HG03460 (cell line): ENCODE data around the gene IL1R2.

Experiments
- ATAC-seq: cut with Tn5 transposase; IDR thresholded peaks from one replicate; pipeline ENCODE4 v1.9.1; 2021; ENCODE audit not compliant: unreplicated experiment

Gene IL1R2, protein sequence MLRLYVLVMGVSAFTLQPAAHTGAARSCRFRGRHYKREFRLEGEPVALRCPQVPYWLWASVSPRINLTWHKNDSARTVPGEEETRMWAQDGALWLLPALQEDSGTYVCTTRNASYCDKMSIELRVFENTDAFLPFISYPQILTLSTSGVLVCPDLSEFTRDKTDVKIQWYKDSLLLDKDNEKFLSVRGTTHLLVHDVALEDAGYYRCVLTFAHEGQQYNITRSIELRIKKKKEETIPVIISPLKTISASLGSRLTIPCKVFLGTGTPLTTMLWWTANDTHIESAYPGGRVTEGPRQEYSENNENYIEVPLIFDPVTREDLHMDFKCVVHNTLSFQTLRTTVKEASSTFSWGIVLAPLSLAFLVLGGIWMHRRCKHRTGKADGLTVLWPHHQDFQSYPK

DNA sequence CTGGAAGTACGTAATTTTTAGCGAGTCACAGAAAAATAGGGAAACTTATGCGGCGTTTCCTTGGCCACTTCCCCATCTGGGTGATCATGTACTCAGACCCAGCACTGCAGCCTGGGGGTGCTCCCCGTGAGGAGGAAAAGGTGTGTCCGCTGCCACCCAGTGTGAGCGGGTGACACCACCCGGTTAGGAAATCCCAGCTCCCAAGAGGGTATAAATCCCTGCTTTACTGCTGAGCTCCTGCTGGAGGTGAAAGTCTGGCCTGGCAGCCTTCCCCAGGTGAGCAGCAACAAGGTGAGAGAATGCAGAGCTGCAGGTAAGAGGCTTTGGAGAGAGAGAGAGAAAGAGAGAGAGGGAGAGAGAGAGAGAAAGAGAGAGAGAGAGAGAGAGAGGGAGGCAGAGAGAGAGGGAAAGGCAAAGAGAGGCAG is at the start of gene IL1R2:
IL1R2 (plus strand) TSS at position 240 of the 425 bp plus-strand sequence. CDS start 16,616 bp downstream, outside the sequence.
- ATAC-seq, result no peak

DNA sequence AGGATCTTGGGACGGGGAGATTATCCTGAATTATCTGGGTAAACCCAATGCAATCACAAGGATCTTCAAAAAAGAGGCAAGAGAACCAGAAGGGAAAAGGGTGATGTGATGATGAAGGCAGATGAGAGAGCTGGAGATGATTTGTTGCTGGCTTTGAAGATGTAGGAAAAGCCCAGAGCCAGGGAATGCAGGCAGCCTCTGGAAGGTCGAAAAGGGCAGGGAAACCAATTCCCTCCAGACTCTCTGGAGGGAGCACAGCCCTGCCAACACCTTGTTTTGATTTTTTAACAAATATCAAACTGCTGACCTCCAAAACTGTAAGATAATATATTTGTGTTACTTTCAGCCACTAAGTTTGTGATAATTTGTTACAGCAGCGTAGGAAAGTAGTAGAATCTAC is 48.9 kb upstream of the IL1R2 start:
- no peak for ATAC-seq

DNA sequence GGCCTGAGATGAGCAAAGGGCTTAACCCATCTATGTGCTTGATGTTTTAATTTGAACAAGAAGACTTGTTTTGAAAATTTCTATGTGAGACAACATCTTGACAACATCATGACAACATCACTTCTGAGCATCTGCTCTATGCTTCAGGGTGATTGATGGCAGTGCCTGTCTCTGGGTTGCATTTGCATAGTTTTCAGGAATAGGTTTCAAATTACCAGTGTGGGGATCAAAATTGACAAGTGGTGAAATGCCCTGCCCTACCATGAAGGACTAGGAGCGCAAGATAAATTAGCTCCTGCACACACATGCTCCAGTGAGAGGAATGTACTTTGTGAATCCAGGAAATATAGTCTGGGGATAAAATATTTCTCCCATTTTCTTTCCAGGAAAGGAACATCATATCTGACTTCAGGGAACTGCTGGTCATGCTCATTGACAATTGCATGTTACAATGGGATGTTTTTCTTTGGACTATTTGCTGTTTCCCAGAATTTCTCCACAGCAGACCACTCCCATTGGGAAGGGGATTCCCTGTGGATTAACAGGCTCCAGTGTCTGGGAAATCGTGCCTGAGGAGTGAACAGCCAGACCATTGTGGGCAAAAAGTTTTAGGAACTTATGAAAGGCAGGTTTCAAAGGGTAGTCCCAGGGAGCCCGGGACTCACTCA is 45.3 kb upstream of the IL1R2 start:
- no peak for ATAC-seq

DNA sequence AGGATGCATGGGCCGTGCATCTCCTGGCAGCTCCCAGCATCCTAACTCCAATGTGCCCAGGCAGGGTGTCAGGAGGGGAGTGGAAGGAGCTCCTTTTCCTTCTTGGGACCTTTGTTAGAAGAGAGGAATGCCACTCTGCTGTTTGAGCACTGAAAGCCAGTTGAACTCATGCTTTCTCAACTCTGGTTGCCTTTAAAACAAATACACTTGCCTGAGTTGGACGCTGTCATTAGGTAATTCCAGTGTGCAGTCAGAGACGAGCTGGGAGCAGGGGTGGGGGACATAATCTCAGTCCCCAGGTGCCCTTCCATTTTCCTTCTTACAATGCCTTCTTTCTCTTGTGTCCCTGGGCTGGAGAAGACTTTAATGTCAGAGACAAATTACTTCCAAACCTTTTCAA is 44.4 kb upstream of the IL1R2 start:
- no peak for ATAC-seq

DNA sequence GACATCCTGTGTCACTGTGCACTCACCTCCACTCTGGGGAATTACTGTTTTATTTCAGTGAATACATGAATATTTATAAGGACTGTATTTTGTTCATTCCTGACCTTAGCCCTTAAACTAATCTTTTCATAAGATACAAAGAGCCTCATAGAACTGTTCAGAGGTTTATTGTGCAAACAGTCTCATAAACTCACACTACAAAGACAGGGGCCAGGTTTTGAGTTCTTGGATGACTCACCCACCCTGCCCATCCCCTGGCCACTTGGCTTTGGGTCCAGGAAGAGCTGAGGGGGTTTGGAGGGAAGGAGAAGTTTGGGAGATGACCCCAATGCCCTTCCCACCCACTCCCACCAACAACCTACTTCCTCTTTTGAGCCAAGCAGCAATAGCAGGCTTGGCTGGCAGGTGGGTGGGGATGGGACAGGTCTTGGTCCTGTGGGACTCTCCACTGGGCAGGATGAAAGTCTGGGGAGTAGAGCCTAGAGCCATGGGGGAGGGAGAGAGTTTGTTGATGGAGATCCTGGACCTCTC is 43.1 kb upstream of the IL1R2 start:
- ATAC-seq, result no peak

DNA sequence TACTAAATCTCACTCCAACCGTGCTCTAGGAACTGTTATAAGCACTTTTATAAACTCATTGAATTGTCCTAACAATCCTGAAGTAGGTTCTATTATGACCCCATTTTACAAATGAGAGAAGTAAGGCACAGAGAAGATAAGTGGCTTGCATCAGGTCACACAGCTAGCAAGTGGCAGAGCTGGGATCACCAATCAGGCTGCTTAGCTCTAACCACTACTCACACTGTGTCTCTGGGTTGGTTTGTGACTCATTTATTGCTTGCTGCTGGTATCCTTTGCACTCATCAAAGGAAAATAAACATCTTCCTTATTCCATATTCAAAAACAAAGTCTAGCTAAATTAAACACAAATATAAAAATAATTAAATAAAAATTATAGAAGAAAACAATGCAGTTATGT is 42.5 kb upstream of the IL1R2 start:
- no peak for ATAC-seq

DNA sequence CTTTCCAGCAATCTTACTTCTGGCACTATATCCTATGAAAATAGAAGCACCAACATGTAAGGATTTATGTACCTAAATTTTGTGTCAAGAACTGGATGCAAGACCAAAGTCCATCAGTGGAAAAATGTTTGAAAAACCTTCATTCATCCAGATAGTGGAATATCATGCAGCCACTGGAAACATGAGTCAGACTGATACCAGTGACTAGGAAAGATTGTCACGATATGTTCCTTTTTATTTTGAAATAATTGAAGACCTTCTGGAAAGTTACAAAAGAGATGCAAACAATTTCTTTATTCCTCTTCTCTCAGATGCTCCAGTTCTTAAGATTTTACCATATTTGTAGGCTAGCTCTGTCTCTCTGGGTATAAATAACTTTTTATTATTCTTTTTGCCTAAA is 40.5 kb upstream of the IL1R2 start:
- no peak for ATAC-seq

DNA sequence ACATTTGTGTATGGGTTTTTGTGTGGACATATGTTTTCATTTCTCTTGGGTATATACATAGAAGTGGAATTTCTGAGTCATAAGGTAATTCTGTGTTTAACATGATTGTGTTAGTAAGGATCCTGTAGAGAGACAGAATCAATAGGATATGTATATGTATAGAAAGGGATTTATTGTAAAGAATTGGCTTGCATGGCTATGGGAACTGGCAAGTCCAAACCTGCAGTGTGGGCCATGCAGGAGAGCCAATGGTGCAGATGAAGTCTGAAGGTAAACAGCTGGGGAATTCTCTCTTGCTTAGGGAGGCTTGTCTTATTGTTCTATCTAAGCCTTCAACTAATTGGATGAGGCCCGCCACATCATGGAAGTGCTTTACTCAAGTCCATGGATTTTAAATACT is 39.2 kb upstream of the IL1R2 start:
- ATAC-seq, result no peak

DNA sequence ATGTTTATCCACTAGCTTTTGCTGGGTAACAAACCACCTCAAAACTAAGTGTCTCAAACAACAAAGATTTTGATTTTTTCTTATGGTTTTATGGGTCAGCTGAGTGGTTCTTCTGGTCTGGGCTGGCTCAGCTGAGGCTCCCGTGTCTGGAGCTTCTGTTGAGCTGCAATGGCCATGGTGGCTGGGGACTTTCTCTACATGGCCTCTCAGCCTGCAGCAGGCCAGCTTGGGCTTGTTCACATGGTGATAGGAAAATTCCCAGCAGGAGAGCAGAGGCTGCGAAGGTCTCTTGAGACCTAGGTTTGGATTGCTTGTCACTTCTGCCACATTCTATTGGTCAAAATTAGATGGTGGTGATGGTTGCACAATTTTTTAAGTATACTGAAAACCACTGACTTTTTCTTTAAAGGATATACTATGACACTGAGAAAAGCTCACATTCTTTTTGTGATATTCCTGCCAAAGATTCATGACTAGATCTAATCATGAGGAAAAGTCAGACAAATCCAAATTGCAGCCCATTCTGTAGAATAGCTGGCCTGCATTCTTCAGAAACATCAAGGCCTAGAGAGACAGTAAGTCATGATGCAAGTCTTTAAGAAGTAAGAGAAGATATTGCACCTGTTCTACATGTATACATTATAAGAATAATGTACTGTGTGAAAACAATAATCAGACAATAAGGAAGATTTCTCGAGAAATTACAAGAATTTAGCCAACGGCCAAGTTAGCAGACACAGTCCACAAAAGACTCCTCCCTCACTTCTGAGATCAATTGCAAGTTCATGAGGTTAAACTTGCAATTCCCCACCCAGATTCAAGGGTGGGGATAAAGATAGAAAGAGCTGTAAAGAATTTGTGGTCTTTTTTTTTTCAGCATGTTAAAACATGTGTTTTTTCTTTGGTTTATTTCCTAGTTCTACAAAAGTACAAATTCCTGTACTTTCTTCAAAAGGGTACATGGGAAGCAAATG is 35.0 kb upstream of the IL1R2 start:
- no peak for ATAC-seq

DNA sequence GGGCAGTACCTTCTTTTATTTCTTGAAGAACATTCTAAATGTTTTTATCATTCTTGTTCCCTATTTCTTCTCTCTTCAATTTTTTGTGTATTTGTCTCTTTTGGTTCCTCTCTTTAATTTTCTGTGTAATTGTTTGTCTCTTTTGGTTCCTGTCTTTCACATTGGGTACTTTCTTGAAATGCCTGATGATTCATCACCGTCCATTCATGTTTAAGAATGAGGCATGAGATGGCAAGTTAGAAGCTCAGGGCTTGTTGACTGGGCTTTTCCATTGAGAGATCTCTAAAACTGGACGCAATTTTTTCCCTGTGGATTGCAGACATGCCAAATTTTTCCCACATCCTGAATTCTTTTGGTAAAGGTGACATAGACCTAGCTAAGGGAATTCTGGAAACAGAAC is 33.7 kb upstream of the IL1R2 start:
- no peak for ATAC-seq

DNA sequence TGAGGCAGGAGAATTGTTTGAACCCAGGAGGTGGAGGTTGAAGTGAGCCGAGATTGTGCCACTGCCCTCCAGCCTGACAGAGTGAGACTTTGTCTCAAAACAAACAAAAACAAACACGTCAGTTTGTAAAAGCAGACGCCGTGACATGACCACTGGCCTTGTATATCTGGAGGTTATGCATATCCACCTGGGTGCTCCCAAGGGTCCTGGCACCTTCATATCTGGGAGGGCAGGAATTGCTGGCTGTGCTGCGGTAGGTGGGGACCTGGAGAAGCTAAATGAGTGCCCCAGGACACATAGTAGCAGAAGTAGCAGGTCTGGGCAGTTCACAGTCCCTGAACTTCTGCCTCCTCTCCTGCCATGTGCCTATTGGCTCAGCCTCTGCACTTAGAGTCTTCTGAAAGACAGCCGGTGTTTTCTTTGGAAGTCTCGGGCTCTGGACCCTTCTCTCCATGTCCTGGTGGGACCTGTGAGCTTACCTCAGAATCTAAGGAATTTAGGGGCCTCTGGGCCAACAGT is 30.9 kb upstream of the IL1R2 start:
- ATAC-seq, result no peak

DNA sequence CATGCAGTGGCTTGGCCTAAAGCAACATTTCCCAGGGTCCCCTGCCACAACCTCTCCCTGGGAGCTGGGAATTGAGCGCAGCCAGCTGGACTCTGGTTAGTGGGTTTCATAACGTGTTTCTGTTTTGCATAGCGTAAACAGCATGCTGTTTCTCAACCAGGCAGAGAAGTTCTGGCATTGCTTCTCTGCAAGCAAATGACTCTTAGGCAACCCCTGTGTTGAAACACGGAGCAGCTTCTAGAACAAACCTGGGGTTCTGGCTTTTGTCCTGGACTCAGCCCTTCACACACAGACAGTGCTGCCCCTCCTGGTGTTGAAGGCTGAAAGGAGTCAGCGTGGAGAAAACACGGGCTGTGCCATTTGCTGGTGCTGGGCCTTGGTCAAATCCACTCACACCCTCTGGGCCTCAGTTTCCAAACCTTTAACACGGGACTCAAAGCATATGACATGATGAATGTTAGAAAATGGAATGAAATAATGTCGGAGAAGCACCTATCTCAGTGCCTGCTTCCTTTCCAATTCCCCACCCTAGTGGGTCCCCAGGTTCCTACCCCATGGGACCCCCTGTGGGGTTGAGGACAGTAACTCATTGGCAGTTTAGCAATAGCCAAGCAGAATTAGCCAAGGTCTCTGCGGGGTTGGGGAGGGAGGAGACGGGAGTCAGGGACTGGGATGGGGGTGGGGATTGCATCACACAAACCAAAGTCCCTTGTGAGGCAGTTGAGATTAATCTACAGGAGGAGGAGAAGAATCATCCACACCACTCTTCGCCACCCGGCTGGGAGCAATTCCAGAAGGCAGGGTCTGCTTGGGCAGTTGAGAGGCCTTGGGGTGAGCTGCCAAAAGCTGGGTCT is 30.2 kb upstream of the IL1R2 start:
- ATAC-seq, result no peak

DNA sequence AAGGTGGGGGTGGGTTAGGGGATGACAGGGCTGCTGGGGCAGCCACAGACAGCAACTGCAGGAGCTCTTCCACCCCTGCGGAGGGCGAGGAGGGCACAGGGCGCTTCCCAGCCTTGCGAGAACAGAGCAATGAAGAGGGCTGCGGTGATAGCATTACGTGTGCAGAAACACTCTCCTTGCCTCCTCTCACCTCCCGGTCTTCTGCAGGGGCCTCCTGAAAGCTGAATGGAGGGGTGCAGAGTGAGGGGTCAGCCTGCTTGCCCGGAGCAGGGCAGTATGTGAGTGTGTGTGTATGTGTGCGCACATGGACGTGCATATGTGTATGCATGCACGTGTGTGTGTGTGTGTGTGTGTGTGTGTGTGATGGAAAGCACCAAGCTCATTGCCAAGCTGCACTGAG is 29.5 kb upstream of the IL1R2 start:
- no peak for ATAC-seq

DNA sequence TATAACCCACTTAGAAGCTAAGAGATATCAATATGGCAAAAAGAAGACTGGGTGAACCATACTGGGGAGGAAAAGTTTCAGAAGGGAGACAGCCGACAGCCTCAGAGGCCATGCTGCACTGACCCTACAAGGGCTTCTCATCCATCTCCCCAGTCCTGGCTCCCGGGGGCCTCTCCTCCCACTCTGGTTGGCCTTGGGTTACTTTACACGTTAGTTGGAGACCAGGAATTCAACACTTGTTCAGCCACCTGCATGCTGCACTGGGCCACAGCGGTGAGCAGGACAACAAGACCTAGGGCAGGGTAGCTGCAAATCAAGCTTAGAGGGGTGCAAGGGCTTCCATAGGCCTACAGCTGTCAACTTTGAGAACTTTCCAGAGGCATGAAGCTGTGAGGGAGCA is 28.6 kb upstream of the IL1R2 start:
- ATAC-seq, result no peak

DNA sequence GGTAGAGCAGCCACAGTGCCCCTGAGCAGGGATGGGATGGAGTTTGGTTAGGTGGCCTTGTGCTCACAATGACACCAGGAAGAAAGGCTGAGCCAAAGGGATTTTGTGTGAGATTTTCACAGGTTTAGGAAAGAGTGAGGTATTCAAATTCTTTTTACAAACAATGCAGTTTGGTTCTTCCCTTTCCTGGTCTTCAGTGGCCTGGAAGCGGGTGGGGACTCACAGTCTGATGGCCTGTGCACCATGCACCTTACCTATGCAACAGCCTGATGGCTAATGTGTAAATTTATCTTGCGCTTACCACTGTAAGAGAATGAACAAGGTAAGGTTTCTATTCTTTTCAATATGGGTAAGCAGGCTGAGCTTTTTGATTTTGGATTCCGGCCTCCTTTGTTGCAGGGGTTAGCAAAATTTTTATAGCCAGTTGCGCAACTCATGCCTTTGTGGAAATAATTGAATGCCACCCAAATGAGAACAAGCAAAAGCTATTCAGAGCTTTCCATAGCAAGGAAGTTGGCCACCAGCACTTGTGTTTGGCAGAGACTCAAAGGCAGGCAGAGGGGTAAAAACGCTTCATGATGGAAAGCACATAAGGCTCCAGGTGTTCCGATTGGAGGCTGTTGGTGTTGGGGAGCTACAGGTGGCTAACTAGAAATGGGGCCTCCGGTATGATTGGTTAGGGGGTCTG is 23.8 kb upstream of the IL1R2 start:
- ATAC-seq, result no peak

DNA sequence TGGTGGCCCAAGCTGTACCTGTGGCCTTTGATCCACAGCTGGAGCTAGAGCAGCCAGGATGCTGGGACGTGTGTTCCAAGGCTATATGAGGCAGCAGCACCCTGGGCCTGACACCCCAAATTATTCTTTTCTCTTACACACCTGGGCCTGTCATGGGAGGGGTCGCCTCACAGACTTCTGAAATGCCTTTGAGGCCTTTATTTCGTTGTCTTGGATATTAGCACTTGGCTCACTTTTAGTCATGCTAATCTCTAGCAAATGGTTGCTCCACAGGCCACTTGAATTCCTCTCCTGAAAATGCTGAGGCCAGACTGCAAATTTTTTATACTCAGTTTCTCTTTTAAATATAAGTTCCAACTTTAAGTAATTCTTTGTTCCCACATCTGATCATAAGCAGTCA is 22.0 kb upstream of the IL1R2 start:
- no peak for ATAC-seq

DNA sequence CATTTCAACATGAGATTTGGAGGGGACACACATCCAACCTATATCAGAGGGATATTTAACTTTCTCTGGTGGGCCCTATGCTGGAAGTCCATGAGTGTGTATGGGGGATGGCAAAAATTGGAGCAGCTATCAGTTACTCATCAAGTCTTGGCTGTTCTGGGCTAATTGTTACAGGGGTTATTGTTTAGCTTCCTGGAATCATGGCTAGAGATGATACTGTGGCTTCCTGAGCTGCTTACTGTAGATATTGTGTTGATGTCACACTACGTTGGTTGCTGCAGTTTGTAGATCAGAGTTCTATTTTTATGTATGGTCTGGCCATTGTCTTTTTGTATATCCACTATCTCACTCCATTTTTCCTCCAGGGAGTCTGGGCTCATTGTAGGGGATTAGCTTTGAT is 20.9 kb upstream of the IL1R2 start:
- no peak for ATAC-seq

DNA sequence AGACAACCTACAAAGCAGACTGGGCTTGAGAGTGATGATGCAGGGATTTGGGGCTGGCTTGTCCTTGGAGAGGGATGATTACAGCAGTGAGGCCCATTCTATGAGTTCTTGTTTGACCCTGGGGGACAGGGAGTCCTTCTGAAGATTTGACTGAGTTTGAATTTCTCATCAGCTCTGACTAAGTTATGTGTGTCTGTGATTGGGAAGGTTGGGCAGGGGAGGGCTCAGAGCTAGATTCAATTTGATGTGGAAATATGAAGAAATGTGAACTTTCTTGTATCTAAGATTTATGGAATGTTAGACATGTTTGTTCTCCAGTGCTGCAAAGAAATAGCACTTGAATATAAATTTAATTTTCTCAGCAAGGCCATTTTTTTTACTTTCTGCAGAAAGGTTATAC is 19.9 kb upstream of the IL1R2 start:
- no peak for ATAC-seq

DNA sequence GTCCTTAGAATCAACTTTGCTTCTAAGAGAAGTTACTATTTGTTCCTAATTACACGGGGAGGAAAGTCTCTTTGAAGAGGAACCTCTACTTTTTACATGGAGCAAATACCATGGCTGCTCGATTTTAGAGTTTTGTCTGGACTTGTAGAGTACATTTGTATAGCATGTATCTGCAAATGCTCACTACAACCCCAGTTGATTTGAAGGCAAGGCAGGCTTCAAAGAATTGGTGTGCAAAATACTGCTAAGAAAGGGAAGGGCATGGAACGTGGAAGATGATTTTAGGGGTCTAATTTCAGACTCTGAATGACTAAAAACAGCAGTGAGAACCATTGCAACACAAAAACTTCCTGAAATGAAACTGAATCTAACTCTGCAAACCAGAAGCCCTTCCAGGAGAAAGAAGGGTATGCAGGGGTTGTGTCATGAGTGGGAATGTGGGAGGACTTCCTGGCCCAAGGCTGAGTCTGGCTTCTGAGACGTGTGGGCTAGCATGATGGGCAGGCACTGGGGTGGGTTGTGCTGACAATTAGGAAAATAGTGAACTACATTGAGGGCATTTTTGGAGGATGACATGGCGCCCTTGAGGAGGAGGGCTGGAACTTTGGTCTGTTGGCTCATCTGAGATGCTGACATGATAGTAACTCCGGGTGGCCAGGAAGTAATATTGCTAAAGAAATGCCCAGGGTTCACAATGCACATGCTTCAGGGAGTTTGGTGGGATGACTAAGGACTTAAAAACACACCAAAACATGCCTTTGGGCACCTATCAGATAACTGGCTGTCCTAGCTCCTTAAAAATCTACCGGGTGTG is 18.9 kb upstream of the IL1R2 start:
- ATAC-seq, result no peak
